CD4-positive, alpha-beta T cell treated with Interleukin-2 at 100 ng/mL for 4 hours (primary cell): ENCODE results near the gene CALCOCO1.

ENCODE experiments used
- DNase-seq: peaks from one replicate; pipeline ENCODE4 v3.0.0-alpha.2; 2020; ENCODE audit warnings: low spot score

Gene CALCOCO1

DNA sequence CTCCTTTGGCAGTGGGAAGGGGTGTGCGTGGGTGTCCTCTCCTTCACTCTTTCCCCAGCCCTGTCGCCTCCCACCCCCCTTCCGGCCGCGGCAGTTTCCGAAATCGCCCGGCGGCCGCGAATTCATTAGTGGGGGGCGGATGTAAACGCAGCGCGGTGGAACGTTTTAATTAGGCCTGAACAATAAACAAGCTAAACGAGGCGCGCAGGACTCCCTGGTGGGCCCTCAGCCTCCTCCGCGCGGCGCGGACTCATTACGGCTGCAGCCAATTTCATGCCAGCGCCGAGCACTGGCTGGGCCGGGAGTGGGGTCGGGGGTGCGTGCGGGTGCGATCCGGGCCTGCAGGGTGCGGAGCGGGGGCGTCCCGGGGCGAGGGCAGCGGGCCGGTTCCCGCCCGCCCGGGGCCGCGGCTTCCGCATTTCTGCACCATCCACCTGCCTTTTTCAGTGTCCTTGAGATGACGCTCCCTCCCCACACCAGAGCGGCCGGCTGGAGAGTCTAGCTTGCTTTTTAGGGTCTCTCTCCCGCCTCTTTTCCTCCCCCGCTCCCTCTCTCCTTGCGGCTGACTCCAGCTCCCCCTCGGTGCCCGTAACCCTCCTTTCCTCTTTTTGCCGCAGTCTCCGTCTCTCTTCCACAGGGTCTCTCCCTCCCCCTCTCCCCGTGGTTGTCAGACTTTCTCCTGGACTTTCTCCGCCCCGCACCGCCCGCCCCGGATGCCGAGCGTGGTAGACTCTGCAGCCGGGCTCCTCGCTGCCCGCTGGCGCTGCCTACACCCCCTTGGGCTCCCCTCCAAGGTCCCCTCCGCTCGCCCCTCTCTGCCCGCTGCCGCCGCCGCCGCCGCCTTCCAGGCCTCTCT is 24.3 kb upstream of the CALCOCO1 start, which contains the start of gene CISTR:
CISTR (minus strand) TSS at position 644 of the 856 bp plus-strand sequence.
- peak; percentile 24 for DNase-seq

DNA sequence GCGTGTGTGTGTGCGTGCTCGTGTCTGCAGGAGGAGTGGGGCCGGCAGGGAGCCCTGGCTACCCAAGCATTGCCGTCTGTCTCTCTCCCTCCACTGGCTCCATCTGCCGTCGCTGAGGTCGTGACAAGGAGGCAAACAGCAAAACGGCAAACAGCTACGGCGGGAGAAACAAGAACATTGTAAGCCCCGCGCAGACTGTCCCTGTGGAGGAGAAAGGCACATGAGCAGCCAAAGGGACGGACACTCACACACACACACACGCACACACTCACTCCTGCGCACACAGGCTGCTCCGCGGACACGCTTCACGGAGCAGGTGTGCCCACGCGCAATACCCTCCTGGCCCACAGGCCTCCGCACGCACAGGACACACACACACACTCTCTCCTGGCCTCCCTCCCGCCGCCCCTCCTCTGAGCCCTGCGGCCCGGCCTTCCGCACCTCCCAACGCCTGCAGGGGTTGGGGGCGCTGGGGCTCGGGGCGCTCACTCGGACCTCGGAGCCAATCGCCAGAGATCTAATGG is 23.6 kb upstream of the CALCOCO1 start:
- DNase-seq = no peak

DNA sequence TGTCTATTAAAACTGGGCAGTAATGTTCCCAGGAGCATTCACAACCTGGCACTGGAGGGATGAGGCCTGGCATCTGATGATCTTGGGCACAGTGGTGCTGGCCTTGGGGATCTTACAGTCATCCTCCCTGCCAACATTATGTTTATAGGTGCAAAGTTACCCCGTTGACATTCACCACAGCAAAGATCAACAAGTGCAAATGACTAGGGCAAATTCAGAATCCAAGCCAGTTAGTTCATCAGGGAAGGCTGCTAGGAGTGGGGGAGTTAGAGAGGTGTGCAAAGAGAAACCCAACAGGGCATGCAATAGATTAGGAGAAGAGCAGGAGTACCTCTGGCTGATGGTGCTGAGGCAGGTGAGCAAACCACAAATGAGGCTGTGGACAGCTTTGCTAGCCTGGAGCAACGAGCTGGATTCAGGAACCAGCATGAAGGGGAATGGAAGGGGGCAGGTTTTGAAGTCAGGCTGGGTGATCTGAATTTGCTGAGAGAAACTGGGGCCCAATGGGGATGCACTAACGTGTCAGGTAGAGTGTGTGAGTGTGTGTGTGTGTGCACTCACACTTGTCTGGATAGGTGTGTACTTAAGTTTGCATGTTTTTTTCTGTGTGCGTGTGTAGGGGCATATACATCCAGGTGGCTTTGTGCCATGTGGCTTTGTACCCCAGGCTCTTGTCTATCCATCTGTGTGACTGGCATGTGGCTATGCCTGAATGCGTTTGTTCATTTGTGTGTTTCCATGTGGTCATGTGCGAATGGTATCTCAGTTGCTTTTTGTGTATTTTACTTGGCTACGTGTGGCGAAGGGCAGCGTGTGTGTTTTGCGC is 22.9 kb upstream of the CALCOCO1 start:
- no peak for DNase-seq

DNA sequence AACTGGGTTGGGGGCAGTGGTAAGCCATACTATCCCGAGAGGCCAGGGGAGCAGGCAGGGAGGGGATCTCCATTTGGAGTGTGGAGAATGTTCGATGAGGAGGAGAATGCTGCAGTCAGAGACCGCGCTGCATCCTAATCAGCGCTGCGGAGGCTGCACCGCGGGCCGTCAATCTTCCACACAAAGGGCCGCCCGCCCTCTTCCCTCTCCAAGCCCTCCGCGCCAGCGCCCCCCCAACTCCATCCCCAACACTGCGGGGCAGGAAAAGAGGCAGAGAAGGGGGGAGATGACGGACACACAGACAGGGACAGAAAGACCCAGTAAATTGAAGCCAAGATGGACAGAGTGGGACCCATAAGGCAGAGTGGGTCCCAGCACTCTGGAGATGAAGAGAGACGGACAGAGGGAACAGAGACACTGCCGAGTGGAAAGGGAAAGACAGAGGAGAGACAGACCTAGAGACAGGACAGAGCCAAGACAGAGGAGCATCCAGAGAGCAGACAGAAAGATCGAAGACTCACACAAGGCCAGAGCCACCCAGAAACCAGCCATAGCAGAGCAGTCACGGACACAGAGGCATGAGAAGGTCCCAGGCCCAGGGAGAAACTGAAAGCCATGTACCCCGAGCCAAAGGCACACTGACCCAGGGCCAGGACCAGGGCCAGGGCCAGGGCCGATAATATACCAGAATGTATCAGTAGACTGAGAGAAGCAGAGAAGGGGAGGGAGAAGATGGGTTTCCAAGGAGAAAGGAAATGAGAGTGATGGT is 21.0 kb upstream of the CALCOCO1 start:
- DNase-seq = no peak

DNA sequence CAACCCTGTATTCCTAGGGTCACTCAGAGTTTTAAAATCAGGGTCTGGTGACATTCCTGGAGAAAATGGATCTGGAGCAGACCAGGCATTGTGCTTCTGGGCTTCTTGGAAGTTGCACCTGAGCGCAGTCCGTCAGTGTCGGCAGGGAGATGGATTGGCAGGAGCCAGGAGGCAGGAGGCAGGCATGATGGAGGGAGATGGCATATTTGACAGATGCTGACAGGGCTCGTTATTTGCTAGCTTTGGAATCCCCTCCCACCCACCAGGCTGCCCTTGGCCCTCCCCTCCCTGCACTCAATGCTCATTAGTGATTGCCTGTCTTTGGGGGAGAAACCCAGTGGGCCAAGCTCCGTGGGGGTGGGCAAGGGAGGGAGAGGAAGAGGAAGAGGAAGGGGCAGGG is 19.8 kb upstream of the CALCOCO1 start:
- DNase-seq = no peak

DNA sequence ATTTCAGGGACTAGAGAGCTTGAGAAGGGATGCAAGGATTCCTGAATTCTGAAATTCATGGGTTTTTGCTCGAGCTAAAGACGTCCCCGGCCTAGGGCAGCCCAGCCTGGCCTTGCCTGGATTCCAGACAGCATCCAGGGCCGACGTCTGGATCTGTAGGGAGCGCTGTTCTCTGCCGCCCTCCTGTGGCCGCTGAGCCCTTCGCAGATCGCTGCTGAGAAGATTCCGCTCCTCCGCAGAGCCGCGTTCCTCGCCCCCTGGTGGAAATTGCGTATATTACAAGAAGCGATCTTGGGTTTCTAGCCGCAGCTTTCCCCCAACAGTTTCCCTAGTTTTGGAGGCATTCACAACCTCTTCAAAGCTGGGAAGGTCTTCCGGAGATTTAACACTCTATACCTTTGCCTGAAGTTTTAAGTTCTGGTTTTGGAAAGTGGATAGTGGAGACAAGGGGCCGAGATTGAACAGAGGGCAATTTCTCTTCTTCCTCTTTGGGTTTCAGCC is 19.4 kb upstream of the CALCOCO1 start:
- peak; percentile 89 for DNase-seq

DNA sequence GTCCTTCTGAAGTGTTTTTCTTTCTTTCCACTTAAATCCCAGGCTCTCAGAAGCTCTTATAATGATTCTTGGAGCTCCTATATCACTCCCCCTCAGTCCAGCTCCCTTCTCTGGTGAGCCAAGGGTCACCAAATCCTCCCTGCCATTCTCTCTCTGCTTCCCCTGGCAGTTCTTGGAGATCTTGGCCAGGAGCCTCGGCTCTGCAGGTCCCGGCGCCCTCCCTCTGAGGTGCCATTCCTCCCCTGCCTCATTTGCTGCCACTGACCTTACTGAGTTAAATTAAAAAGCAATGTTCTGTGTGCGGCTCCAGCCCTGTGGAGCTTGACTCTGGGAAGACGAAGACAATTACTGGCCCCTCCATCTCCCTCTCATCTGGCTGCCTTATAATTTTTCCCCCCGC is 17.5 kb upstream of the CALCOCO1 start:
- no peak for DNase-seq

DNA sequence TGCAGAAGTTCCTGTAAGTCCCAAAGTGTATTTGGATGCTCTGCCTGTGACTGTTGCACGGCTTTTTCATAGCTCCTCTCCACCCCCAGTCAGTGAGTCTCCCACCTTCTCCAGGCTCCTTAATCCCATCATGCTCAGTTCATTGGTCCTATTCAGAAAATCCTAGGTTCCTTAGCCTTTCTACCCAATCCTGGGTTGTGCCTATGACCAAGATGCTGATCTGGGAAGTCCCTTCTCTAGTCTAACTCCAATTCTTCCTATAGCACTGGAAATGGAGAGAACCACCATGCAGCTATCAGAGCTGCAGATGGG is 16.8 kb upstream of the CALCOCO1 start:
- DNase-seq = no peak

DNA sequence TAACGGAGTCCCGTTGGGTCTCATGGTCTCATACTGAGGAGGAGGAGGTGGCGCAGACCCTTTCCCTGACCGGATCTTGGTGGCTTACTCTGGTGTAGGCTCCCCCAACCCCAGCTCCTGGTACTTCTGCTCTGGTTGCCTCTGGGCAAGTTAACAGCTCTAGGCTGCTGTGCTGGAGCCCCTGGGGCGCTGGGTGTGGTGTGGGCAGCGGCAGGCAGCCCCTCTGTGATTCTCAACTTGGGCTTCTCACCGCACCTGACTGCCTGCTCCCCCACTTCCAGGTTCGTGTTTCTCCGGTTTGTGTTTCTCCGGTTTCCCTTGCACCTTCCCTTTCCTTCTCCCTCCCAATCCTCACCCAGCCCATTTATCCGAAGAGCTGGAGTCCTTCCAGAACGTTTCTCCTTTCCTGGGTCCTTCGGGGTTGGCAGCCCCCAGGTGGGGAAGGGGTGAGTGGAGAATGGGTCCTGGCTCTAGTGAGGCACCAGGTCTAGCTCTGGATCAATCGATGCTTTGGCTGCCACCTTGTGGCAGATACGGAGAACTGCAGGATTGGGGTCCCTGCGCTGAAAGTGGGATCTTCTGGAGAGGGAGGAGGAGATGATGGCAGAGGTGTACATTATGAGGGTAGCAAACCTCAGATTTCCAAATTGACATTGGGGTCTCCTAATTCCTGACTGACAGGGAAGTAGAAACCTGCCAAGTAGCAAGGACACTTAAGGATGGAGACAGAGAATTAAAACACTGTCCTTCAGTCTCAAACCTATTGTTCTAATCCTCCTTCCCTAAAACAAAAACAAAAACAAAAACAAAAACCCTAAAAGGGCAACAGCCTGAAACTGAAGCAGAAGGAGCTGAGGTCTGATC is 16.2 kb upstream of the CALCOCO1 start:
- DNase-seq = peak; percentile 69

DNA sequence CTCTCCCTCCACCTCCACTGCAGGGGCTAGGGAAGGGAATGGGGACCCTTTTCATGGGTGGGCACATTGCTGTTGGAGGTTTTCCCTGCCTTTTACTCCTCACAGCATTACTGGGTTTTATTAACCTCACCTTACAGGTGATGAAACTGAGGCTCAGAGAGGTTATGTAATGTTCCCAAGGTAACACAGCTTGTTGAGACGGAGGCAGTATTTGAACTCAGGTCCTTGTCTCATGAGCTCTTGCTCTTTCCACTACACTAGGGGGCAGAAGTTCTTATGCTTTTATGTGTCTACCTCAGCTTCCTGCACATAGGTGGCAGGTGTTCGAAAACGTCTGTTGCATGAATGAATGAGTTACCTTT is 12.9 kb upstream of the CALCOCO1 start:
- DNase-seq = no peak

DNA sequence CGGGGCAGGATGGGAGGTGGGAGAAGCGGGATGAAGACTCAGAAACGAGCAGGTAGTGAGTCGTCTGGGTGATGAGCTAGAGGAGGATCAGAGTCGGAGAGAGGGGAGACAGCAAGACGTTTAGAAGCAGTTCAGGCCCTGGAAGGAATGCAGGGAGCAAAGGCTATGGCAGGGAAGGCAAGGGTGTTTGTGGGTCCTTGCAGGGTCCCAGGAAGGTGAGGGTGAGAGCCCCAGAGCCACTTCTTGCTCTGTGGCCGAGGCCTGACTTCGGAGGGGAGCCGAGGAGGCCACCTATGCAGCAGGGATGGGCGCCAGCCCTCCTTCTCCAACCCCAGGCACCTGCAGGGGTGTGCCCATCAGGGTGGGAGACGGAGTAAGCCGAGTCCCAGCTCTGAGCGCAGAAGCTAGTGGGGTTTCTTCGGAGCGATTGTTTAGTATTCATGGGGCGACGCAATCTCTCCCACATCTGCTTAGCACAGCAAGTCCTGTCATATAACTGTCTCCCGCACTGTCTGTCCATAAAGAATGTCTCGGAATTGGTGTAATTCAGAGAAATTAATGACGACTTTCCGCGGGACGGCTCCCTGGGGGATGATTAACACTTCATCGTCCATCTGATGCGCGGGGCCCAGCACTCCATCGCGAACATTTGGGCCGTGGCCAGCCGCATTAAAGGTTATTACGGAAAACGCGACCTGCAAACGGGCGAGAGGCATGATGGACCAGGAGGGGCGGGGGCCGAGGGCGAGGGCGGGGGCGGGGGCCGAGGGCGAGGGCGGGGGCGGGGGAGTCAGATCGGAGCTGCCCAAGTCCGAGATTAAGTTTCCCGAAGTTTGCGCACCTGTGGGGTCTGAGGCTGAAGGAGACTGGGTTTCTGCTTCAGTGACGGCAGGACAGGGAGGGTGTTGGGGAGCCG is 12.2 kb upstream of the CALCOCO1 start:
- no peak for DNase-seq

DNA sequence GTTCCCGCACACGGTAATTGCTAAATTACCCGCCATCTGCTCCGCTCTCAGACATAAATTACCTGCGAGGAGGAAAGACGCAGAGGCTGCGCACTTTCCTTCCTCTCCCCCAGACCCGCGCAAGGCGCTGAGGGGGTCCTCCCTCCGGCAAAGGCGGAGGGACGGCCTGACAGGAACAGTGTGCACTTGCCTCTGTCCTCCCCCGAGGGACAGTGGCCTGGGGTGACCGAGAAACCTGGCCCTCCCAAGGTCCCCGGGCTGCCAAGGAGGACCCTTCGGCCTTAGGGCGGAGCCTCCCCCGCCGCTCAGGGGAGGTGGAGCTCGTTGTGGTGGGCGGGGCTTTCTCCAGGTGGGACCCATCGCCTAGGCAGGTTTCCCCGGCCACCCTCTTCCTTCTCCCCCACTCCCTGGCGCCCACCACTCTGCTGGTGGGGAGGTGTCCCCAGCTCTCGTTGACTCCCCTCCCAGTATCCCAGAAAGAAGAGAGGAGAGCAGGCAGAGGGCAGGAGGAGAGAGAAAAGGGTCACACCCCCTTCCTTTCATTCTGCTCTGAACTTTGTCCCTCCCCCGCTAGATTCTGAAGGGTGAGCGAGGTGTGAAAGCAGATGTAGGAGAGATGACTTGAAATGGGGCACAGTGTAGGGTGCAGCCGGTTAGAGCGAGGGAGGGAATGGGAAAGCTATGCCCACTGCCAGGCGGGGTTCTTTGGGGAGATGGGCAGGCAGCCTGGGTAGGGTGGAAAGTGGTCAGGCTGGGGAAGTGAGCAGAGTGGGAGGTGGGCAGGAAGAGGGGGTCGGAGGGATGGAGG is 11.4 kb upstream of the CALCOCO1 start:
- peak; percentile 22 for DNase-seq

DNA sequence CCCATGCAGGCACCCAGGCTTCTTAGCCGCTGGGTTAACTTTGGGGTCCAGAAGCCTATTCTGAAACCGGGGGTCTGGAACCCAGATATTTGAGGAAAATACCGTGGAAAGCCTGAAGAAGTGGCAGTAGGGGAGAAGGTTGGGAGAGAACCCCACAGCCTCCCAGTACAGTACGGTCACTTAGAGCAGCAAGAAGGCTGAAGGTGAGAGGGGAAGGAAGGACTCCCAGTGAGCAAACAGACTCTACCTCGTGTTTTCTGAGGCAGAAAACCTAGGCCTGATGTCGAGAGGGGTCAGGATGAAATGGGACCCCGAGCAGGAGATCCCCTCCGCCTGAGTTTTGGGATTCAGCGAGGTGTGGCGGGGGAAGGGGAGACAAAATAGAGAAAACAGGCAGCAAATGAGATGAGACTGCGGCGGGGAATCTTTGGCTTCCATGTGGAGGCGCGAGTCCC is 10.7 kb upstream of the CALCOCO1 start:
- DNase-seq = no peak

DNA sequence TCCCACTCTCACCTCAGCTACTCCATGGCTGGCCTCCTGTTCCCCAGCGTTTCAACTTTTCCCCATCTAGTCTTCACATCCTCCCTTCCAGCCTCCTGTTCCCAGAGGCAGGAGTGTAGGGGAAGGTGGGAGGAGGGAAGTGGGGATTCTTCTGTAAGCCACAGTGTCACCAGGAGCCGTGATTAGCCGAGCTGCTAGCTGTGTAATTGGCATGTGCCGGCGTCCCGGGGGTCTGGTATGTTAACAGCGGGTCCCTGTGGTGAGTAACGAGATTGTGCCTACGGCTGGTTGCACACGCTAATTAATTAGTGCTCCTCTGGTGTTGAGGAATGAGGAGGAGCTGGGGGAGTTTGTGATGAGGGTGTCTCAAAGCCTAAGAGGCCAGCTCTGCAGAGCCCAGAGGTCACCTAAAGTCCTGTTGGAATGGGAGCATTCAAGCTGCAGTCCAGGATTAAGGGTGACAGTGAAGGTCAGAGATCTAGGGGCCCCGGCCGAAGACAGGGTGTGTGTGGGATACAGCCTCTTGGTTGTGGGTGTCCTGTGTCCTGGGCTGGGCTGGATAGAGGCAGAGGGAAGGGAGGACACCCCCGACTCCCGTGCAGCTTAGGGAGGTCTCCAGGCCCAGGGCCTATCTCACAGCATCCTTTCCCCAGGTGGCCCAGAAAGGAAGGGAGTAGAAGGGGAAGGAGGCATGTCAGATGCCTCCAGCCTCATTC is 10.0 kb upstream of the CALCOCO1 start:
- DNase-seq = no peak

DNA sequence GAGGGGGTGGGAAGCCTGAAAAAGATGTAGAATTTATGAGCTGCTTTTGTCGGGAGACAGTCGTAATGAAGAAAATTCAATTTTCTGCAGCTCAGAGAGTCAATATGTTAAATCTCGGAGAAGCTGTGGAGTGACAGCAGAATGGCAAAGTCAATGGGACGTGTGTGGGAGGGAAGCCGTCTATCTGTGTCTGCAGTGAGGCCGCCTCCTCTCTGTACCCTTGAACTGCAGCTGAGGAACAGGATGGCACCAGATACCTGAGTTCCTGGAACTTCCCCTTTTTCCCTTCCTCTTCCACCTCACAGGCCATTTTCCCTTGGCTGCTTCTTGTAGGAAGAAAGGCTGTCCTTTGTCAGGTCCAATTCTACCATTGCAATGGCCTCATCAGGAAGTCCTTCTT is 9.3 kb upstream of the CALCOCO1 start:
- no peak for DNase-seq

DNA sequence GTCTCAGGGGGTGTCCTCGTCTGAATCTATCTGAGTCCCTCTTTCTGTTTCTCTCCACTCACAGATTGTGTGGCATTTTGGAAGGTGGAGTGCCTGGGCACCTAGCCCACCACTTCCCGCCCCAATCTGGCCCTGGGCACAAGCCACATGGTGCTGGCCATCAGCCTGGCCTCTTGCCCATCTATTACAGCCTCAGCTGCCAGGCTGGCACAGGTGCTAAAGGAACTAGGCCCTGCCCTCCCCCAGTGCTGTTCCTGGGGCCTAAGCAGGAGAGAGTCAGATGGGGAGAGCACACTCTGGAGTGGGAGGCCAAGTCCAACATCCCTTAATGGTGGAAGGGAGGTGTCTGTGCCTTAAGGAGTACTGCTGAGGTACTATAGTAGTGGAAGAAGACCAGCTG is 8.3 kb upstream of the CALCOCO1 start:
- DNase-seq = no peak

DNA sequence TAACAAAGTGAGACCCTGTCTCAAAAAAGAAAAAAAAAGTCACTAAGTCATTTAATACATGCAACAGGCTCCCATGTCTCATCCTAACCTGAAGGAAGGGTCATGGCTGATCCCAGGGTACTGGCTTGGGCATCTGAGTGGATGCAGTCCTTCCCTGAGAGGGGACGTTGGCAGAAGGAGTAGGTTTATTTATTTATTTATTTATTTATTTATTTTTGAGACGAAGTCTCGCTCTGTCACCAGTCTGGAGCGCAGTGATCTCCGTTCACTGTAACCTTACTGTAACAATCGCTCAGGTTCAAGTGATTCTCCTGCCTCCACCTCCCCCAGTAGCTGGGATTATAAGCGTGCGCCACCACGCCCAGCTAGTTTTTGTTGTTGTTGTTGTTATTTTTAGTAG is 7.2 kb upstream of the CALCOCO1 start:
- DNase-seq = no peak

DNA sequence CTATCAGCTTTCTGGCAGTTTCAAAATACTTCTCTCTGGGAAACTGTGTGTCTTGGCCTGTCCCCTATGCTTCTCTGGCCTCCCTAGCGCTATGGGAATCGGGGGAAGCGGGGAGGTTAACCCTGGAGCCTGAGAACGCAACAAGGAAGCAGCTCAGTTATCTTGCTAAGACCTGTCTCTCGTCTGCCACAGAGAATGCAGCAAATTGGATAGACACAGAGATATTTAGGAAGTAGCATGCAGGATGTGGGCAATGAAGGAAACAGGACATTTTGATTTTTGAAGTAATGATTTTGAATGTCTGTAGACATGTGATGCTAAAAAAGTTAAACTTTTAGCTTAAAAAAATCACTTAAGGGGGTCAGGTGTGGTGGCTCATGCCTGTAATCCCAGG is 6.6 kb upstream of the CALCOCO1 start:
- DNase-seq = no peak
